ENCODE data around the gene ZNF446.

Gene ZNF446

GRCh38 chr19:58518256-58519086, 42.3 kb downstream of the ZNF446 start:
- no peaks in the 10 kb centered on the region for H3K27me3 ChIP-seq (ENCODE audit: insufficient read depth, low read depth, severe bottlenecking)
- peak overlapping the region; percentile 95 for H3K27ac ChIP-seq
- H3K36me3 ChIP-seq: peaks cover 13% of the 10 kb centered on the region
- DNase-seq: no peak
- H3K9me3 ChIP-seq (ENCODE audit: severe bottlenecking): no peaks in the 10 kb centered on the region
- no peak for TF ChIP-seq CTCF (IDR thresholded peaks at IDR 0.05; ENCODE audit: low read depth, low read length)
- peak overlapping the region; percentile 54 for H3K4me3 ChIP-seq (ENCODE audit: low read depth, low read length)

- Histone ChIP-seq H3K36me3 (peaks cover 13% of the 10 kb centered on the region), H3K4me3 (ENCODE audit: low read depth, low read length) (peak overlapping the region; percentile 54), H3K9me3 (ENCODE audit: severe bottlenecking) (no peaks in the 10 kb centered on the region), H3K27me3 (ENCODE audit: insufficient read depth, low read depth, severe bottlenecking) (no peaks in the 10 kb centered on the region), H3K27ac (peak overlapping the region; percentile 95)
- DNase-seq: peak; percentile 84
- TF ChIP-seq CTCF (IDR thresholded peaks at IDR 0.05; ENCODE audit: low read depth, low read length): peak; percentile 61
Observed at GRCh38 chr19:58519087-58519354, 42.9 kb downstream of the ZNF446 start.

GRCh38 chr19:58519355-58520256, 43.5 kb downstream of the ZNF446 start, which contains the start of gene ZBTB45:
ZBTB45 (minus strand) TSS chr19:58519810; CDS start chr19:58517673, 2,137 bp downstream.
- peak within 1 kb of the TSS; percentile 54 for H3K4me3 ChIP-seq (ENCODE audit: low read depth, low read length)
- H3K27me3 ChIP-seq (ENCODE audit: insufficient read depth, low read depth, severe bottlenecking): no peaks in the 10 kb centered on the region
- DNase-seq: peak; percentile 94
- peaks cover 13% of the 10 kb centered on the region for H3K36me3 ChIP-seq
- TF ChIP-seq CTCF (IDR thresholded peaks at IDR 0.05; ENCODE audit: low read depth, low read length): peak; percentile 74
- peak within 1 kb of the TSS; percentile 95 for H3K27ac ChIP-seq
- H3K9me3 ChIP-seq (ENCODE audit: severe bottlenecking): no peaks in the 10 kb centered on the region

- Histone ChIP-seq H3K27me3 (ENCODE audit: insufficient read depth, low read depth, severe bottlenecking) (no peaks in the 10 kb centered on the region), H3K27ac (peak overlapping the region; percentile 95), H3K9me3 (ENCODE audit: severe bottlenecking) (no peaks in the 10 kb centered on the region), H3K36me3 (peaks cover 13% of the 10 kb centered on the region), H3K4me3 (ENCODE audit: low read depth, low read length) (peak overlapping the region; percentile 54)
- no peak for TF ChIP-seq CTCF (IDR thresholded peaks at IDR 0.05; ENCODE audit: low read depth, low read length)
- DNase-seq: no peak
Observed at GRCh38 chr19:58520257-58520599, 44.1 kb downstream of the ZNF446 start.

- no peak for TF ChIP-seq CTCF (IDR thresholded peaks at IDR 0.05; ENCODE audit: low read depth, low read length)
- peaks cover 3% of the 10 kb centered on the region for H3K36me3 ChIP-seq
- DNase-seq: no peak
- no peaks in the 10 kb centered on the region for H3K9me3 ChIP-seq (ENCODE audit: severe bottlenecking)
- H3K27me3 ChIP-seq (ENCODE audit: insufficient read depth, low read depth, severe bottlenecking): no peaks in the 10 kb centered on the region
- H3K27ac ChIP-seq: no peak overlapping the region
- H3K4me3 ChIP-seq (ENCODE audit: low read depth, low read length): no peak overlapping the region
Observed at GRCh38 chr19:58521651-58522050, 45.5 kb downstream of the ZNF446 start.

Measured in WERI-Rb-1 (cell line).